ENCODE measurements around the gene STX16. TPM values are rescaled to one million over a fixed set of nuclear protein-coding genes. Genes with fewer than 3 reads are reported as not detected.

Gene STX16
- total and polyA plus RNA-seq, 2 of the 13 experiments (the other 11 are each of a cell fraction or from before 2014, with no cell fraction given), result 28.0 to 72.7 TPM

DNA sequence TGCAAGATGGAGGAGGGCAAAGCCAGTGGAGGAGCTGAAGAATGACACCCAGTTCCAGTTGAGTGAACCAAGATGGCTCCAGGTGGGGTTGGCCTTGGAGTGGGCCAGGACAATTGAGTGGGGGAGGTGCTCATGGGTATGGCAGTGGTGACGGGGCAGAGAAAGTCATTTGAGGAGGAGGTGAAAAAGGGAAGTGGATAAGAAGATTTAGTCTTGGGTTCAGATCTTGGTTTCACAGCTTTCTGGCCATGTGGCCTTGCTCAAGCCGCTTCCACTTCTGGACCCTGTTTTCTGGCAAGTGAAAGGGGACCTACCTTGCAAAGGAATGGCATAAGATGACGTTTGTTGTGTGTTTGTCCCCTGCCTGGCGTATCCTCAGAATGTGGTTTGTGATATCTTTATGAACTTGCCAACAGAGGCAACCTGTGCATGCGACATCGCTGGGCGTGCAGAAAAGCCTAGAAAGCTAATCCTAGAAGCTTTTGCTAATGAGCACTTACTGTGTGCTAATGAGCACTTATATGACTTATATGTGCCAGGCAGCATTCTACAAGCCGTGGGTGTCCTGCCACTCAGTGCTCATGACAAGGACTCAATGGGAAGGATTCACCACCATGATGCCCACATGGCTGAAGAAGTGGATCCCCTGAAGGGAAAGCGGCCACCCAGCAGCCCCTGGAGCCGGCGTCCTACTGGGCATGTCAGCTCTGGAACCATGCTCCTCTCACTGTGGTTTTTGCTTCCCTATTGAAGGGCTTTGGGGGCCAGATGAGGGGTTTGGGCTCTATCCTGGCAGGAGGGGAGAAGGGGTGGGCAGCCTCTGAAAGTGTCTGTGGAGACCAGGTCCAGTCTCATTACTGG lies 23.6 kb upstream of the STX16 start:
- H3K9me3 ChIP-seq (ENCODE audit: low read length), result no peaks in the 10 kb centered on the region
- TF ChIP-seq, protein P1, sequence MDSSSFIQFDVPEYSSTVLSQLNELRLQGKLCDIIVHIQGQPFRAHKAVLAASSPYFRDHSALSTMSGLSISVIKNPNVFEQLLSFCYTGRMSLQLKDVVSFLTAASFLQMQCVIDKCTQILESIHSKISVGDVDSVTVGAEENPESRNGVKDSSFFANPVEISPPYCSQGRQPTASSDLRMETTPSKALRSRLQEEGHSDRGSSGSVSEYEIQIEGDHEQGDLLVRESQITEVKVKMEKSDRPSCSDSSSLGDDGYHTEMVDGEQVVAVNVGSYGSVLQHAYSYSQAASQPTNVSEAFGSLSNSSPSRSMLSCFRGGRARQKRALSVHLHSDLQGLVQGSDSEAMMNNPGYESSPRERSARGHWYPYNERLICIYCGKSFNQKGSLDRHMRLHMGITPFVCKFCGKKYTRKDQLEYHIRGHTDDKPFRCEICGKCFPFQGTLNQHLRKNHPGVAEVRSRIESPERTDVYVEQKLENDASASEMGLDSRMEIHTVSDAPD (CRISPR knock-in tag; IDR thresholded peaks at IDR 0.05), result no peak
- WGBS (ENCODE audit: low lambda C conversion rate), result 34% methylated on average over 11 of the region's 11 CpGs
- no peaks in the 10 kb centered on the region for H4K20me1 ChIP-seq (ENCODE audit: insufficient read depth, low read length)
- H3K27me3 ChIP-seq (ENCODE audit: control insufficient read depth in 1 of 2, insufficient read depth in 2 of 2, low read length in 2 of 2), result peaks cover 5 to 97% of the 10 kb centered on the region in 2 experiments; a peak in 4 of 5 replicates
- in situ Hi-C loops (cut with HindIII; ENCODE audit: extremely low pct_ligation_motif_present, low pct_unique_long_range_greater_than_20kb), result no loop called here
- CTCF ChIA-PET (ENCODE audit: low intra/inter-chr PET ratio, low total read pairs), result no interaction called here
- H3K36me3 ChIP-seq (replicated peaks in 1 of 2; ENCODE audit: control insufficient read depth in 1 of 2, insufficient read depth in 2 of 2, low read length in 2 of 2), result no peaks in the 10 kb centered on the region
- H2AFZ ChIP-seq (ENCODE audit: low read length), result no peak overlapping the region
- no peak for ATAC-seq
- DNase-seq (ENCODE audit: low spot score), result no peak
- no peak for FAIRE-seq
- no peak overlapping the region for H3K27ac ChIP-seq (ENCODE audit: extremely low read length, insufficient read depth, low read length)
- no peak overlapping the region for H3K4me3 ChIP-seq (replicated peaks in 1 of 3; ENCODE audit: insufficient read depth in 1 of 3, low read depth in 2 of 3, low read length in 3 of 3)
- peaks cover 15% of the 10 kb centered on the region for H3K4me1 ChIP-seq (ENCODE audit: insufficient read depth, low read length)
- BruUV-seq (replicated peaks), result no TSS peak
- intact Hi-C loops (cut with micrococcal nuclease; ENCODE audit: unreplicated experiment), result no loop called here
- no peaks in the 10 kb centered on the region for H3K79me2 ChIP-seq (ENCODE audit: insufficient read depth, low read length)
- H3K4me2 ChIP-seq (ENCODE audit: low read depth, low read length), result no peak overlapping the region
- no peak overlapping the region for H3K9ac ChIP-seq (ENCODE audit: insufficient read depth, low read depth, low read length)
- POLR2A ChIA-PET, result no interaction called here

GRCh38 chr20:58628491-58629214 lies 22.4 kb upstream of the STX16 start:
- Histone ChIP-seq H3K27me3 (ENCODE audit: control insufficient read depth in 1 of 2, insufficient read depth in 2 of 2, low read length in 2 of 2) (peaks cover 4 to 97% of the 10 kb centered on the region in 2 experiments; a peak in 4 of 5 replicates), H3K4me1 (ENCODE audit: insufficient read depth, low read length) (peaks cover 10% of the 10 kb centered on the region), H3K9me3 (ENCODE audit: low read length) (no peaks in the 10 kb centered on the region), H2AFZ (ENCODE audit: low read length) (no peak overlapping the region), H3K27ac (ENCODE audit: extremely low read length, insufficient read depth, low read length) (no peak overlapping the region), H3K36me3 (replicated peaks in 1 of 2; ENCODE audit: control insufficient read depth in 1 of 2, insufficient read depth in 2 of 2, low read length in 2 of 2) (no peaks in the 10 kb centered on the region), H3K9ac (ENCODE audit: insufficient read depth, low read depth, low read length) (no peak overlapping the region), H4K20me1 (ENCODE audit: insufficient read depth, low read length) (no peaks in the 10 kb centered on the region), H3K79me2 (ENCODE audit: insufficient read depth, low read length) (no peaks in the 10 kb centered on the region), H3K4me2 (ENCODE audit: low read depth, low read length) (no peak overlapping the region), H3K4me3 (replicated peaks in 1 of 3; ENCODE audit: insufficient read depth in 1 of 3, low read depth in 2 of 3, low read length in 3 of 3) (no peak overlapping the region)
- WGBS (ENCODE audit: low lambda C conversion rate), result 8% methylated on average over 11 of the region's 11 CpGs
- ATAC-seq, result no peak
- POLR2A ChIA-PET, result no interaction called here
- no TSS peak for BruUV-seq (replicated peaks)
- intact Hi-C loops (cut with micrococcal nuclease; ENCODE audit: unreplicated experiment), result no loop called here
- peak; percentile 4 for FAIRE-seq
- CTCF ChIA-PET (ENCODE audit: low intra/inter-chr PET ratio, low total read pairs), result no interaction called here
- in situ Hi-C loops (cut with HindIII; ENCODE audit: extremely low pct_ligation_motif_present, low pct_unique_long_range_greater_than_20kb), result no loop called here
- DNase-seq (ENCODE audit: low spot score), result no peak
- TF ChIP-seq SMAD3 (CRISPR knock-in tag; IDR thresholded peaks at IDR 0.05) (no peak), NFE2L2 (IDR thresholded peaks at IDR 0.05; ENCODE audit: low read length) (no peak), ONECUT2 (CRISPR knock-in tag; IDR thresholded peaks at IDR 0.05) (no peak), ZMYM2 (CRISPR knock-in tag; IDR thresholded peaks at IDR 0.05) (no peak), PRDM15 (CRISPR knock-in tag; IDR thresholded peaks at IDR 0.05) (no peak), DNMT1 (CRISPR knock-in tag; IDR thresholded peaks at IDR 0.05) (no peak), STAG1 (CRISPR knock-in tag; IDR thresholded peaks at IDR 0.05) (peak; percentile 22; the same call in 1 of the 2 replicates)
- TF ChIP-seq, protein P2, sequence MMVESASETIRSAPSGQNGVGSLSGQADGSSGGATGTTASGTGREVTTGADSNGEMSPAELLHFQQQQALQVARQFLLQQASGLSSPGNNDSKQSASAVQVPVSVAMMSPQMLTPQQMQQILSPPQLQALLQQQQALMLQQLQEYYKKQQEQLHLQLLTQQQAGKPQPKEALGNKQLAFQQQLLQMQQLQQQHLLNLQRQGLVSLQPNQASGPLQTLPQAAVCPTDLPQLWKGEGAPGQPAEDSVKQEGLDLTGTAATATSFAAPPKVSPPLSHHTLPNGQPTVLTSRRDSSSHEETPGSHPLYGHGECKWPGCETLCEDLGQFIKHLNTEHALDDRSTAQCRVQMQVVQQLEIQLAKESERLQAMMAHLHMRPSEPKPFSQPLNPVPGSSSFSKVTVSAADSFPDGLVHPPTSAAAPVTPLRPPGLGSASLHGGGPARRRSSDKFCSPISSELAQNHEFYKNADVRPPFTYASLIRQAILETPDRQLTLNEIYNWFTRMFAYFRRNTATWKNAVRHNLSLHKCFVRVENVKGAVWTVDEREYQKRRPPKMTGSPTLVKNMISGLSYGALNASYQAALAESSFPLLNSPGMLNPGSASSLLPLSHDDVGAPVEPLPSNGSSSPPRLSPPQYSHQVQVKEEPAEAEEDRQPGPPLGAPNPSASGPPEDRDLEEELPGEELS (CRISPR knock-in tag; IDR thresholded peaks at IDR 0.05), result no peak
